Vagina (tissue), 2 donors: ENCODE data around the gene TMEM9.
A peak's percentile ranks its signal among the peaks of the same experiment; 100 is the strongest.

Experiments used
- POLR2AphosphoS5 ChIP-seq, 2 donors: sonication (generic); formaldehyde crosslinking; IDR thresholded peaks; one replicate each; pipeline ENCODE4 v1.9.0; 2017; ENCODE audit warnings: antibody characterized with exemption in 2 of 2, mild to moderate bottlenecking in 2 of 2, low read depth in 1 of 2; ENCODE audit not compliant: insufficient read depth in 1 of 2
- TF ChIP-seq, protein P1 (sequence below), 3 experiments: fragments of 450-650 bp in 2 of 3; fragments of 200-600 bp in 1 of 3; sonication (generic) in 1 of 3; IDR thresholded peaks; one replicate each; pipeline ENCODE4 v1.5.1; 2017 to 2019; ENCODE audit warnings: antibody characterized with exemption in 3 of 3, mild to moderate bottlenecking in 2 of 3, moderate library complexity in 2 of 3

- peak in 1 of 2 donors; percentile 21 for TF ChIP-seq POLR2AphosphoS5 (IDR thresholded peaks at IDR 0.05; ENCODE audit: insufficient read depth in 1 of 2, low read depth in 1 of 2)
- TF ChIP-seq, protein P1, sequence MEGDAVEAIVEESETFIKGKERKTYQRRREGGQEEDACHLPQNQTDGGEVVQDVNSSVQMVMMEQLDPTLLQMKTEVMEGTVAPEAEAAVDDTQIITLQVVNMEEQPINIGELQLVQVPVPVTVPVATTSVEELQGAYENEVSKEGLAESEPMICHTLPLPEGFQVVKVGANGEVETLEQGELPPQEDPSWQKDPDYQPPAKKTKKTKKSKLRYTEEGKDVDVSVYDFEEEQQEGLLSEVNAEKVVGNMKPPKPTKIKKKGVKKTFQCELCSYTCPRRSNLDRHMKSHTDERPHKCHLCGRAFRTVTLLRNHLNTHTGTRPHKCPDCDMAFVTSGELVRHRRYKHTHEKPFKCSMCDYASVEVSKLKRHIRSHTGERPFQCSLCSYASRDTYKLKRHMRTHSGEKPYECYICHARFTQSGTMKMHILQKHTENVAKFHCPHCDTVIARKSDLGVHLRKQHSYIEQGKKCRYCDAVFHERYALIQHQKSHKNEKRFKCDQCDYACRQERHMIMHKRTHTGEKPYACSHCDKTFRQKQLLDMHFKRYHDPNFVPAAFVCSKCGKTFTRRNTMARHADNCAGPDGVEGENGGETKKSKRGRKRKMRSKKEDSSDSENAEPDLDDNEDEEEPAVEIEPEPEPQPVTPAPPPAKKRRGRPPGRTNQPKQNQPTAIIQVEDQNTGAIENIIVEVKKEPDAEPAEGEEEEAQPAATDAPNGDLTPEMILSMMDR (IDR thresholded peaks at IDR 0.05): no peak
Observed at GRCh38 chr1:201125800-201126199, 28.5 kb downstream of the TMEM9 start.
